Right renal cortex interstitium (tissue), 3 donors: ENCODE results near the gene TIMM13. TPM values are rescaled to one million over a fixed set of nuclear protein-coding genes. Genes with fewer than 3 reads are reported as not detected.
"Not testable (repeated sequence)": the region's sequence is repeated elsewhere in the genome, so short reads cannot be mapped to it uniquely, and the experiment has no call there.

Source experiments
- DNase-seq, 3 donors: peaks; one replicate each; pipeline ENCODE4 v3.0.0-alpha.2; 2013; ENCODE audit warnings: low read depth in 3 of 3, low spot score in 2 of 3
- polyA plus RNA-seq, 3 donors: library from polyadenylated mRNA; unstranded; fragments of 120-200 nt; gene quantifications; one replicate each; pipeline ENCODE4 v1.2.1, GENCODE V29; 2013; ENCODE audit not compliant: insufficient read length in 3 of 3

Gene TIMM13
- polyA plus RNA-seq, 3 donors = 55.2 to 73.1 (median 56.7) TPM

- DNase-seq = no peak
Measured at GRCh38 chr19:2432131-2432848, 4.9 kb upstream of the TIMM13 start.

DNA sequence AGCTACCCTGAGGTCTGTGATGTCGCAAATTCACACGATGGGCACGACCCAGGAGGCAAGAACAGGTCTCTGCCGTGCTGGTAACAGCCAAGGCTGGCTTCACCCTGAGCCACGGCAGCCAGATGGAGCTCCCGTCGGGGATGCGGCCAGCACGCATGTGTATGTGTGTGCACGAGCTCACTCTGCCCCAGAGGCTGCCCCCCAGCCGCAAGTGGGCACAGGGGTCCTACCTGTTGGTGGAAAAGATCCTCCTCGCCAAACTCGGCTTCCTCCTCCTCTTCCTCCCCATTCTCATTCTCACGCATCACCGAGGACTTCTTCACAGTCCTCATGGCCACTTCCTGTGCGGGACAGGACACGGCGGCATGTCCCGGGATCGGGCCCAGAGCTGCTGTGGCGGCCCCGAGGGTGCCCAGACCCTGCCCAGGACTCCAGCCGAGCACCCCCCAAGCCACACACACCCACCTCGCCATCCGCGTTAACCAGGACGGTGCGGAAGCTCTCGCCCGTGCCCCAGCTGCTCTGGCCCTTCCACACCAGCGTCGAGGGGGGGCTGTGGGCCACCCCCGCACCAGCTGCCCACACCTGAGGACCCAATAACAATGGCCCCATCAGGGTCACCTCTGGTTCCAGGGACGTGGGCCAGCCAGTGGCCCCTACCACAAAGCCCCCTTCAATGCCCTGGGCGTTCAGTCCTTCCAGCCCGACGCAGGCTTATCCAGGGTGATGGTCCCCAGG, 4.1 kb upstream of the TIMM13 start:
- no peak for DNase-seq

DNA sequence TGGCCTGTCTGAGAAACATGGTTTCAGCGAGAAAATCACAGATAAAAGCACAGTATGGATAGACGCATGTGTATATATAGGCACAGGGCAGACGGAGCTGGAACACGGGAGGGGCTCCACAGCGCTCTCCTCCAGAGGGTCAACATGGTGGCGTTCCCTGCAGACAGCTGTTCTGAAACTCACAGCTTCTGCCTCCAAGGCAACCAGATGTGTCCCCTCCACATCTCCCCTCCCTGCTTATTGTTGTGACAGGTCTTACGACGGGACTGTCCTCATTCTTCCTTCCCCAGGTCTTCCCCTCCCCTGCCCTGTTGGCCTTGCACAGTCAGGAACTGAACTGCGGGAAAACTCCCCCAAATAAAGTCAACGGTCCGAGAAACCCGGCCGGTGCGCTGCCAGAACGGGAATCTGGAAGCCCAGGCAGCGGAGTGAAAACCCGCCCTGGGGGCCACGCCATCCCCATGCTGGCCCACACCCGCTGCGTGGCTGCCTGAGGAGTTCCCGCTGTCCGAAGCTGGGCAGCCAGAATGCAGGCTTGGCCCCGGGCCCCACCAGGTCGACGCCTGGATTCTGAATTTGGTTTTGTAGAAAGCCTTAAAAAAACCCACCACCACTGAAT, 2.6 kb upstream of the TIMM13 start:
- DNase-seq = no peak

DNA sequence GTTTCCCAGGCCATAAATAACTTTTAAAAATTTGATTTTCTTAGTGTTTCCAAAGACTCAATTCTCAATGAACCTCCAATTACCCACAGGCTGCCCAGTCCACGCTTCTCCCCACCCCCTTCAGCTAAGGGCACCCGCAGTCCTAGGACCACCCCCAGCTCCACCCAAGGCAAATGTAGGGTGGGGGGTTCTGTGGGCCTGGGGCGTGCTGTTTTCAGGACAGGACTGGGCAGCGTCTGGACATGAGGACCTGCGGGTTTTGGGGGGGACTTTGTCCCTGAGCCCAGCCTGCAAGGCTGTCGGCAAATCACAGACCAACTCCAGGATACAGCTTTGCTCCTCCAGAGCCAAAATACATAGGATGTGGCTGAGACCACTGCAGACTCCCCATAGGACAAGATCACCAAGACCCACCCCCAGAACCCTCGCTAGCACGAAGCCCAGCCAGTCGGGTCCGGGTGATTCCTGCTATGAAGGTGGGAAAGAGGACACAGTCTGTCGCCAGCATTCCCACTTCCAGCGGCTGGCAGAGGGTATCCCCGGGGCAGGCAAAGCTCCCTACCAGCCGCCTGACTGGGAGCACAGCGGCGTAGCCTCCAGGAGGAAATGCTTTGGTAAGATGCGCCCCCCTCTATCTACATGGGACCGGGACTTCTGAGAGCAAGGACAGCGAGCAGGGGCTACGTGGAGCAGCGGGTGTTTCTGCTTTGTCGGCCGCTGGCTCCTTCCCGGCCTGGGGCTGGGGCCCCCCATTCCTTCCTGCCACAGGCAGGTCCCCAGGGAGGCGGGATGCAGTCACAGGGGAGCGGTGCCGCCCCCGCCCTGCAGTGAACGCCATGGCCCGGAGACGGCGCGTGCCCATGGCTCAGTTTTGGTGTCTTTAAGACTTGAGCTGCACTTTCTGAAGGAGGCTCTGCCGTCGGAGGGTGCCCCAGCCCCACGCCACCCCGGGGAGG, 1.6 kb upstream of the TIMM13 start:
- DNase-seq = no peak

GRCh38 chr19:2428321-2428690, 920 bp upstream of the TIMM13 start:
- no peak for DNase-seq

DNA sequence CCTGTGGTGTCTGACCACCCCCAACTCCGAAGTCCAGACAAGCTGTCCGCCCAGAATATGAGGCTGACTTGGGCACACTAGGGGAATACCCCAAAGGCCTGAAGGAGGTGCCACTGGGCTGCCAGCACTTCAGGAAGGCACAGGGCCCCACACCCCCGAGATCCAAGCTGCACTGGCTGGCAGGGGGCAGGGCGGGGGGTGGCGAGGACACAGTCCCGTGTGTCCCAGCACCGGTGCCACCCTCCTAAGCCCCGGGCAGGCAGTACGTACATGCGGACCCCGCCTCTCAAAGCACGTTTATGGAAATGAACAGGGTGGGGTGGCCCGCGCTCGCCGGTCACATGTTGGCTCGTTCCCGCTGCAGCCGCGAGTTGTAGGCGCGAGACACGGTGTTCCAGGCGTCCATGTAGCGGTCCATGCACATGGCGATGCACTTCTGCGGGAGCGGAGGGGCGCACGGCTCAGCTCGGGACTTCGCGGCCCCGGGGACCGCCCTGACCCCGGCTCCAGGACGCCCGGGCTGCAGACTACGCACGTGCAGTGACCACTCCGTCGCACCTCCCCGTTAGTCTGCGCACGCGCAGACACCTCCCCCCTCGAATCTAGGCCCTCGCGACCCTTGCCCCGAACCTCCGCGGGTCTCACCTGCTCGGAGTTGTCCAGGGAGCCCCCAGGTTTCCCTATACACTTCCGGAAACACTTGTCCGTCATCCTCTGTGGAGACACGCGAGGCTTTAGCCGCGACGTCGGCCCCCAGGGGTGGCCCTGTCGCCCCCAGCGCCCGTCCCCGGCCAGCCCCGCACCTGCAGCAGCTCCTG, 566 bp downstream of the TIMM13 start:
- DNase-seq = no peak

- DNase-seq = no peak
Measured at GRCh38 chr19:2425622-2426581, 1.5 kb downstream of the TIMM13 start.

DNA sequence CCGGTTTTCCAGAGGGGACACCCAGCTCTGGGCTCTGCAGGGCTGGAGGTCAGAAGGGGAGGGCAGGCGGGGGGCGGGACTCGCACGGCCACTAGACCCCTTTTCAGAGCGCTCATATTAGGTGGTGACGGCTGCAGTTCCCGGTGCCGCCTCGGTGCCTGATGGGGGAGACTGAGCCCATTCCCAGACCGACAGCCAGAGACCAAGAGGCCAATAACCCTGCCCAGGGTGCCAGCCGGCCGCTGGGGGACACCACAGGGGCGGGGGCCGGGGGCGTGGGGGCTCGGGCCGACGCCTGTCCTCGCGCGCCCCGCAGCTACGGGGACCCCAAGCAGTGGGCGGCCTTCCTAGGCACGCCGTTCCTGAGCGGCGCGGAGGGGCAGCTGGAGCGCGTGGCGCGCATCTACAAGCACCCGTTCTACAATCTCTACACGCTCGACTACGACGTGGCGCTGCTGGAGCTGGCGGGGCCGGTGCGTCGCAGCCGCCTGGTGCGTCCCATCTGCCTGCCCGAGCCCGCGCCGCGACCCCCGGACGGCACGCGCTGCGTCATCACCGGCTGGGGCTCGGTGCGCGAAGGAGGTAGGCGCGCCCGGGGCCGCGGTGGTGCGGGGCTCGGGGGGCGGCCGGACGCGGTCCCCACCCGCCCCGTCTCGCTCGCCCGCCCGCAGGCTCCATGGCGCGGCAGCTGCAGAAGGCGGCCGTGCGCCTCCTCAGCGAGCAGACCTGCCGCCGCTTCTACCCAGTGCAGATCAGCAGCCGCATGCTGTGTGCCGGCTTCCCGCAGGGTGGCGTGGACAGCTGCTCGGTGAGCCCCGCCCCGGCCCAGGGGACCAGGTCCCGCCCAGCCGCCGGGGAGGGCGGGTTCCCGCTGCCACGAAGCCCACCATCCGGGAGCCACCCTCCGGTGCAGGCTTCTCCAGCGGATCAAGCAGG, 2.4 kb downstream of the TIMM13 start:
- no peak for DNase-seq

DNA sequence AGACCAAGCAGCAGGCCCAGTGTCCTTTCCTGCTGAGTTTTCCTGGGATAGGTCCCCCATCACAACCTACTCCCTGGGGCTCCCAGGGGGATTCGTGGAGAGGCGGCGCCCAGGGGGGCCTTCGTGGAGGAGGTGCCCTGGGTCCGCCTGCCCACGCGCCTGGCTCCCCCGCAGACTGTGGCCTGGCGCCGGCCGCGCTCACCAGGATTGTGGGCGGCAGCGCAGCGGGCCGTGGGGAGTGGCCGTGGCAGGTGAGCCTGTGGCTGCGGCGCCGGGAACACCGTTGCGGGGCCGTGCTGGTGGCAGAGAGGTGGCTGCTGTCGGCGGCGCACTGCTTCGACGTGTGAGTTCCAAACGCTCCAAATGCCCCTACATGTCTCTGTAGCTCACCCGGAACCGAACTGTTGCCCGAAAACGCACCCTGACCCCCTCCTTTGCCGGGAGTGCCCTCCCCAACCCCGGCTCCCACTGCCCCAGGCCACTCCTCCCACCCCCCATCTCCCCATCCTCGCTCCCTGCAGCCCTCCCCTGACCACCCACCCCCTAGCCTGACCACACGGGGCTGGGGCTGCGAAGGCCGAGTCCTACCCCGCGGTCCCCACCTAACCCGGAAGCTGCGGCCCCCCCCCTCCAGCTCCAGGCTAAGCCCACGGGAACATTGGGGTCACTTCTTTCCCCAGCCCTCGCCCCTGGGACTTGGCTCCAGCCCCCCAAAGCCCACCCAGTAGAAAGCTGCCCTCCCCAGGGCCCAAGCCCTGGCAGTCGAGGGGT, 3.3 kb downstream of the TIMM13 start:
- DNase-seq = no peak

DNA sequence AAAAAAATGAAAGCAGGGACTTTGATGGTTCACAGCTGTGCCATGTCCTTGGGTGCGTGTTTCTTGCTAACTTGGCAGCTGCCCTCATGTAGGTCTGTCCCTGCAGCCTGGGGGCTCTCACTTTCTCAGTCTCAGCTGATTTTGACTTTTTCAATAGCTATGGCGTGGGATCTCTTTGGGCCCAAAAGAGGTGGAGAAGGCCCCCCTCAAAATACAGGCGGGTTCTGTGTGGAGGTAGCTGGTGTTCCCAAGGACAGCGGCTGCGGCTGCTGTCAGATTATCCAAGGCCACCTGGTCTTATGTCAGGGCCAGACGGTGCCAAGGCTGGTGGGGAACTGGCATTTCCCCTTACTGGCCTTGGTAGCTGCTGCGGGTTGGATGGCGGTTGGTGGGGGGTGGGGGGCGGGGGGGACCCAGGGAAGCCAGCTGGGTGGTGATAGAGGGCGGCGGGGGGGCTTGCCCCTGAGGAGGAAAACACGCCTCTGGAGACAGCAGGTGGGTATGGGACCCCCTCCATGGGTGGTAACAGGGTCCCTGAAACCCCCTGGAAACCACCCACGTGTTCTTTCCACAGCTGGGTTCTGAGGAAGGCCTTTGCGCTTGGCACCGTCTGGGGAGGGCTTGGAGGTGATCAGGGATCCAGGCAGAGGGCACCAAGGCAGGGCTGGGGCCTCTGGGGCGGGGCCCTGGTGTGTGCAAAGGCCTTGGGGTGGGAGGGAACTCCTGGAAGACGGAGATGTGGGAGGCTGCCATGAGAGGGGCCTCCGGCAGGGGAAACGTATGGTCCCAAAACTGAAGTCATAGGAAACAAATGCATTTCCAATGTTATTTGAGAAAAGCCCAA, 4.1 kb downstream of the TIMM13 start:
- no peak for DNase-seq

- no peak for DNase-seq
Measured at GRCh38 chr19:2421581-2422306, 5.6 kb downstream of the TIMM13 start.

GRCh38 chr19:2420490-2420889, 6.9 kb downstream of the TIMM13 start:
- no peak for DNase-seq

- DNase-seq = no peak
Measured at GRCh38 chr19:2419754-2420153, 7.6 kb downstream of the TIMM13 start.

DNA sequence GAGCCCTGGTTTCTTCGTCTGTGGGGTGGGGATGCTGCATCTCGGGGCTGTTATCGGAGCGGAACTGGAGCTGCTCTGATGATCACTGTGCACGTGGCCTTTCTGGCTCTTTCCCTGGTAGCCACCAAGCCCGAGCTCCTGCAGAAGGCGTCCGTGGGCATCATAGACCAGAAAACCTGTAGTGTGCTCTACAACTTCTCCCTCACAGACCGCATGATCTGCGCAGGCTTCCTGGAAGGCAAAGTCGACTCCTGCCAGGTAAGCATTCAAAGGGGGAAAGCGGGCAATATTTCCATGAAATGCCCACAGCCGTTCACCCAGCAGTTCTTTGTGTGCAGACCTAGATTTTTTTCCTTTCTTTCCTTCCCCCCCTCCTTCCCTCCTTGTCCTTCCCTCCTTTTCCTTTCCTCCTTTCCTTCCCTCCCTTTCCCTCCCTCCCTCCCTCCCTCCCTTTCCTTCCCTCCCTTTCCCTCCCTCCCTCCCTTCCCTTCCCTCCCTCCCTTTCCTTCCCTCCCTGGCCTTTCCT, 9.4 kb downstream of the TIMM13 start:
- DNase-seq = no peak

DNA sequence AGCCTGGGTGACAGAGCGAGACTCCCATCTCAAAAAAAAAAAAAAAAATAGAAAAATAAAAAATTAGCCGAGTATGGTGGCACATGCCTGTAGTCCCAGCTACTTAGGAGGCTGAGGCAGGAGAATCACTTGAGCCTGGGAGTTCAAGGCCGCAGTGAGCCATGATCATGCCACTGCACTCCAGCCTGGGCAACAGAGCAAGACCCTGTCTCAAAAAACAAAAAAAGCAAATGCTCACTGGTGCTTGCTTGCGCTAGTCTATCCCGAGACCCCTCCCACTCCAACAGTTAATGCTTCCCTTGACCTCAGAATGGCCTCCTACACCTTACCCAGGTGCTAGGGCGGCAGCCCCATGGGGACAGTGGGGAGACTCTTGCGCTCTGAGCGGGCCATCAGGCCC, 9.9 kb downstream of the TIMM13 start:
- not testable (repeated sequence) for DNase-seq
